Left ventricle myocardium superior (tissue), 1 donor: ENCODE results near the gene RCCD1. TPM values are rescaled to one million over a fixed set of nuclear protein-coding genes. Genes with fewer than 3 reads are reported as not detected.
"Not testable (repeated sequence)": the region's sequence is repeated elsewhere in the genome, so short reads cannot be mapped to it uniquely, and the experiment has no call there.

Source experiments
- ATAC-seq: fragments of 200-7000 bp; cut with Tn5 transposase; one replicate; pipeline ENCODE4 v1.9.1; 2020; ENCODE audit warnings: mild to moderate bottlenecking, moderate library complexity
- DNase-seq: peaks from one replicate; pipeline ENCODE4 v3.0.0-alpha.2; 2020
- intact Hi-C: fragments of 100-400 bp; cut with micrococcal nuclease; formaldehyde crosslinking; loops from one replicate; pipeline ENCODE4 v1.11.0; 2022
- total RNA-seq: library from RNA; stranded (reverse); fragmentation: NEBNext Ultra II Directional; extraction: Animal tissue kit (Norgen Biotek cat#: 25700); gene quantifications from one replicate; pipeline ENCODE4 v1.2.1, GENCODE V29; 2021
- donor health status: DM: no; HTN: yes; CAD: no; lungs with severe emphysema.

RCCD1 gene
- total RNA-seq, 1 donor from 2014 or later = 11.5 TPM

- intact Hi-C loops = no loop called here
- ATAC-seq = peak; percentile 50
Observed at GRCh38 chr15:90915808-90916440, 38.8 kb upstream of the RCCD1 start.

DNA sequence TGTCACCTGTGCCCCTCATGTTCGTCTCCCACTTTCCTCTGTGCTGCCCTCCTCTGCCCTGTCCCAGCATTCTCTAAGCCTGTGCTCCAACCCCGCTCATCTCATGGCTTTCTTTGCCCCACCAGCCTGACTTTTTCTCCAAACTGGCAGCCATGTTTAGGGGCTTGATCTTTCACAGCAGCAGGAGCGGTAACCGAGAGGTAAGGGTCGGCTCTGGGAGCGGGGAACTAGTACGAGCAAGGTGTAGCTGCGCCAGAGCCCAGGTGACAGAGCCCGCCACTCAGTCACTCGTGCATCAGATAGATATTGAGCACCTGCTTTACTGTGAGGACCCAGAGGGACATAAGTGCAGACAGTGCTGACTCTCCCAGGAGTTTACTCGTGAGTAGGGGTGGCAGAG lies 38.2 kb upstream of the RCCD1 start:
- DNase-seq = no peak
- intact Hi-C loops = no loop called here
- no peak for ATAC-seq

More at GRCh38 chr15:90915808-90916440, 38.8 kb upstream of the RCCD1 start:
- DNase-seq = peak; percentile 82

- intact Hi-C loops = no loop called here
- DNase-seq = no peak
- ATAC-seq = no peak
Observed at GRCh38 chr15:90917569-90917968, 37.1 kb upstream of the RCCD1 start.

- DNase-seq (no peak), ATAC-seq (peak; percentile 2)
- intact Hi-C loops = no loop called here
Observed at GRCh38 chr15:90918034-90918788, 36.5 kb upstream of the RCCD1 start.

DNA sequence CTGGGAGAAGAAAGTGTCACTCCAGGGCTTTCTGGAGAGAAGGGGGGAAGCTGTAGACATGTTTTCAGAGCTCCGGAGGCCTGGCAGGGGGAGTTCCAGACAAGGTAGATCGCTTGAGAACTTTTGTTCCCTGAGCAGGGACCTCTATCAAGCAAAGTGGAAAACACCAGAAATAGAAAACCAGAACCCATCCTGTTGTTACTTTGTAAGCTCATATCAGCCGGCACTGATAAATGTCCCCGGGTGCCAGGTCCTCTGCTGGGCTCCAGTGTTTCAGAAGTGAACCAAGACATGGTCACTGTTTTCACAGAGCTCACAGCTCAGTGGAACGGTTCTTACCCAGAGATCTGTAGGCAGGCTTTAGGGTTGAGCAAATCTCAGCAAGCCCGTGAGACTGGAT lies 35.8 kb upstream of the RCCD1 start:
- DNase-seq (no peak), ATAC-seq (peak; percentile 73)
- intact Hi-C loops = no loop called here

DNA sequence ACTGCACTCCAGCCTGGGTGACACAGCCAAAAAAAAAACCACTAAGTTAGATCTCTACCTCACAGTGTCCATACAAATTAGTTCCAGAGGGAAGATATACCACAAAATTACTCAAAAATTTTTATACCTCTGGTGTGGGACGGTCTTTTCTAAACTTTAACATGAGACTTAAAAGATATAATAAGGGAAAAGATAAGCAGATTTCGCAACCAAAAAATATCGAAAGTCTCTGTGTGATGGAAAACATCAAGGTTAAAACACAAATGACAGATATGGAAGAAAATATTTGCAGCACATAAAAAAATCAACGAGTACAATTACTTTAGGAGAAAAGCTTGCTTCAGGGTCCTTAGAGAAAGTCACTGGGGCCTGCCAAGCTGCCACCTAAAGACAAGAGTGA lies 32.8 kb upstream of the RCCD1 start:
- intact Hi-C loops = no loop called here
- no peak for DNase-seq

GRCh38 chr15:90922712-90923322 lies 31.9 kb upstream of the RCCD1 start:
- ATAC-seq, intact Hi-C loops: not testable (repeated sequence)
- DNase-seq = peak; percentile 9

More for the DNA sequence above, 32.8 kb upstream of the RCCD1 start:
- no peak for ATAC-seq

GRCh38 chr15:90924375-90924774 lies 30.3 kb upstream of the RCCD1 start:
- ATAC-seq = no peak
- DNase-seq = no peak
- intact Hi-C loops = no loop called here

GRCh38 chr15:90926766-90927165 lies 27.9 kb upstream of the RCCD1 start:
- intact Hi-C loops, ATAC-seq: not testable (repeated sequence)
- peak; percentile 9 for DNase-seq

DNA sequence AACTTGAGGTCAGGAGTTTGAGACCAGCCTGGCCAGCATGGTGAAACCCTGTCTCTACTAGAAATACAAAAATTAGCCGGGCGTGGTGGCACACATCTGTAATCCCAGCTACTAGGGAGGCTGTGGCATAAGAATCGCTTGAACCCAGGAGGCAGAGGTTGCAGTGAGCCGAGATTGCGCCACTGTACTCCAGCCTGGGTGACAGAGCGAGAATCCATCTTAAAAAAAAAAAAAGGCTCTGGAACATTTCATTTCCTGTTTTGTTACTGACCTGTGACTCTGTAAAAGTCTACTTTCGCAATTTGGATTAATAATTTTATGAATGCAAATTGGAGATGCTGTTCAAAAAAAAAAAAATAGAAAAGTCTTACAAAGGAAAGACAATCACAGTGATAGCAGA lies 26.6 kb upstream of the RCCD1 start:
- intact Hi-C loops, DNase-seq, ATAC-seq: not testable (repeated sequence)

GRCh38 chr15:90929246-90930019 lies 25.3 kb upstream of the RCCD1 start:
- DNase-seq (no peak), ATAC-seq (no peak)
- intact Hi-C loops = no loop called here

- no peak for ATAC-seq
- intact Hi-C loops = no loop called here
- no peak for DNase-seq
Observed at GRCh38 chr15:90930861-90931574, 23.7 kb upstream of the RCCD1 start.

- no peak for DNase-seq
- no peak for ATAC-seq
- intact Hi-C loops = no loop called here
Observed at GRCh38 chr15:90931575-90931827, 23.2 kb upstream of the RCCD1 start.

GRCh38 chr15:90931828-90932659 lies 22.6 kb upstream of the RCCD1 start, which contains the start of gene HDDC3:
Gene HDDC3, minus strand, starts transcription at chr15:90932549. Its CDS starts 9 bp downstream, at chr15:90932540.
- intact Hi-C loops = no loop called here
- DNase-seq (peak; percentile 96), ATAC-seq (peak; percentile 68)

GRCh38 chr15:90932660-90932991 lies 22.1 kb upstream of the RCCD1 start:
- DNase-seq = no peak
- no peak for ATAC-seq
- intact Hi-C loops = no loop called here

- no peak for DNase-seq
Observed at GRCh38 chr15:90933301-90933700, 21.4 kb upstream of the RCCD1 start.

GRCh38 chr15:90934256-90934948 lies 20.3 kb upstream of the RCCD1 start:
- peak; percentile 56 for ATAC-seq
- peak; percentile 91 for DNase-seq
- intact Hi-C loops = no loop called here

More at GRCh38 chr15:90933301-90933700, 21.4 kb upstream of the RCCD1 start:
- ATAC-seq = no peak
- intact Hi-C loops = no loop called here
